GM19193 (cell line): ENCODE data around the gene SYT1.

Experiments
- POLR2A ChIP-seq: IDR thresholded peaks from 4 replicates; pipeline ENCODE4 v1.6.1; 2011; ENCODE audit not compliant: insufficient read depth, insufficient read length; ENCODE audit errors: extremely low read depth

The SYT1 gene

DNA sequence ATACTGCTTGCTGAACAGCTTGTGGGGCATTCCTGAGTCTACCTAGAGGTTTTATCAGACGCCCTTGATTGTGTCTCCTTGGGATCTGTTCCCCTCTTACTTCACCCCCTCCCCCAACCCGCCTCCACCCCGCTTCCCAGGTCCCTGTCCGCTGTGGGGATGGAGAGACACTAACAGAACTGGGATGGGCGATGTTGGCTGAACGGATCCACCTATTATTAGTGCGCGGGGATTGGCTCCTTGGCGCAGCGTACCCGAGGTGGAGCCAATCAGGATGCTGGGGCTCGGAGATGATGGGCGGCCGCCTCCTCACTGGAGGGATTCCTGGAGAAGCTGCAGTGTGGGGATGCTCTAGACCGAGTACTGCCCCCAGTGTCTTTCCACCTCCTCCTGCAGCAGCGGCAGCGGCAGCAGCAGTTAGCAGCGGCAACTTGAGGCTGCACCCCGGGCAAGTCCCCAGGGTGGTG is at the start of gene SYT1:
SYT1 (plus strand) TSS at position 372 of the 467 bp plus-strand sequence.
- TF ChIP-seq POLR2A: no peak

DNA sequence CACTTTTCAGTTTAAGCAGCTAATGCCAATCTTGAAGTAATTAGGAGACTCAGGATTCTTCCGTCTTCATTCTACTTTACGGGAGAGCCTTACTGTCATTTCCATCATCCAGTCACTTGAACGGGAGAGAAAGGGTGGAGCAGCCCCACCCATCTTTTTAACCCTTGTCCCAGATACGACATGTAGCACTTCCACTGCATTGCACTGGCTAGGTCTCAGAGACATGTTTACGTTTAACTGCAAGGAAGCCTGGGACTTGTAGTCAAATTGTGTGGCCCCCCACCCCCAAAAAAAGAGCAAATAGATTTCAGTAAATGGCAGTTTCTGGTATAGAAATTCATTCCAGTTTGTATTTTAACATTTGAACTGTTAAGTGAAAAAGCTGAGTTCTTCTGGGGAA is 46.1 kb upstream of the SYT1 start:
- TF ChIP-seq POLR2A: no peak

DNA sequence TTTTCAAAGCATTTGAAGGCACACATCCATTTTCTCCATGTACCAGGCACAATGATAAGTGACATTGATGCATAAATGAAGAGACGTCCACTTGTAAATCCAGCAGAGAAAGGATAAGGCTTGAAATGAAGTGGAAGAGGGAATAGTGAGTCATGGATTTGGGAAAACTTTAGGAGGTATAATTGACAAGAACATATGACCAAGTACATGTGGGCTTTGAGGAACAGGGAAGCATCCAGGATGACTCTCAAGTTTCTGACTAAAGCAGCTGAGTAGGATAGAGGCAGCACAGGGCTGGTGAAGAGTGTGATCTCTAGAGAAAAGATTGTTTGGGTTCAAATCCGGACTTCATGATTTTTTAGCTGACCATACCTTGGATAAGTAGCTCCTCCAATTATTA is 43.6 kb upstream of the SYT1 start:
- no peak for TF ChIP-seq POLR2A

DNA sequence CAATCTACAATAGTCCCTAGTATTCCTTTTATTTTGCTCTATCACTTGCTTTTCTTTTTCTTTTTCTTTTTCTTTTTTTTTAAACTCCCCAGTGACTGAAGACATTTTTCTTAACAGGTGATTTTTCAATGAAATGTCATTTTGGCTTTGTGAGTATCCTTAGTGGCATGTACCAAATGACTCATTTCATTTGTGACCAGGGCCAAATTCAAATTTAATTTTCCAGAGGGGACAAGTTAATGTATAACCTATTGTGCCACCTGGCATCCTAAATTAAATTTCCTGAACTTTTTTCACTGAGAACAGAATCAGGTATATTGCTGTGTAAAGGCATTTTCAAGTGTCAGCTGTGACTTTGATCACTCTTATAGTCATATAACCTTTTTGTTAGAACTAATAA is 39.7 kb upstream of the SYT1 start:
- no peak for TF ChIP-seq POLR2A

GRCh38 chr12:78829690-78830089 is 34.9 kb upstream of the SYT1 start:
- TF ChIP-seq POLR2A: no peak

DNA sequence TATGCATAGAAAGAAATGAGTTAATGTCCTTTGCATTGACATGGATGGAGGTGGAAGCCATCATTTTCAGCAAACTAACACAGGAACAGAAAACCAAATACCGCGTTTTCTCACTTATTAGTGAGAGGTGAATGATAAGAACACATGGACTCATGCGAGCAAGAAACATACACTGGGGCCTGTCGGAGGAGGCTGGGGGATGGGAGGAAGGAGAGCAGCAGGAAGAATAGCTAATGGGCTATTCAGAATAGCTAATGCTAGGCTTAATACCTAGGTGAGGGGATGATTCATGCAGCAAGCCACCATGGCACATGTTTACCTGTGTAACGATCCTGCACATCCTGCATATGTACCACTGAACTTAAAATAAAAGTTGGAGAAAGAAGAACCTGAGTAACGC is 29.1 kb upstream of the SYT1 start:
- TF ChIP-seq POLR2A: no peak

- TF ChIP-seq POLR2A: no peak
Observed at GRCh38 chr12:78853231-78853630, 11.3 kb upstream of the SYT1 start.

- TF ChIP-seq POLR2A: no peak
Observed at GRCh38 chr12:78863482-78864402, 832 bp upstream of the SYT1 start.

GRCh38 chr12:78864870-78865463 is 393 bp downstream of the SYT1 start:
- TF ChIP-seq POLR2A: no peak

DNA sequence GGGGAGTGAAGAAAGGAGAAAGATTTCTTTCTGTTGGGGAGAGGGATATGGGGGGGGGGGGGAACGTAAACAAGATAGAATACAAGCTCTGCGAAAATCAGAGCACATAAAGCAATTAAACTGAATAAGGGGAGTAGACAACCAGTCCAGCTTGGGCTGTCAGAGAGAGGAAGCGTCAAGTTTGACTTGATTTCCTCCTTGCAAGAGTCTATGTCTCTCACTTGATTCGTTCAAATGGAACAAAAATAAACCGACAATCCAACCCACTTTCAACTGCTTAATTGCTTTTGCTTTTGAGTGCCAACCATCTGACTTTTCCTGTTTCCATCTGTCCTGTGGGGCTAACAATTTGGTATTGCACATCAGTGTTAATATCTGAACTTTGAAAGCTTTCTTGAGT is 942 bp downstream of the SYT1 start:
- TF ChIP-seq POLR2A: no peak

DNA sequence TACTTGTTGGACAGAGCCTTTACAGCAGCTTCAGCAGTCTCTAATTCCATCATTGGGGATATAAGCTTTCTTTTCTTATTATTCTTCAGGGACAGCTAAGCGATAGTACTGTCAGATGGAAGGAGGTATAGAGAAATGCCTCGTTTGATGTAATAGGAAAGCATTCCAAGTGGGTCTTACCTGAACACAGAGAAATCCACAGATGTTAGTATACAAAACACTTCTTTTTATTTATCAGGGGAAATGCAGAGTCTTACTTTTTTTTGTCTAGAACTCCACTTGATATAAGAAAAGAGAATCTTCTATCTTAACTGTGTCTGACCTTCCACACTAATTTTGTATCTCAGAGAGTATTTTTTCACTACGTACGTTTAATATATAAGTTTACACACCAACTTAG is 1.9 kb downstream of the SYT1 start:
- no peak for TF ChIP-seq POLR2A

- no peak for TF ChIP-seq POLR2A
Observed at GRCh38 chr12:78870539-78870938, 6.0 kb downstream of the SYT1 start.

- TF ChIP-seq POLR2A: no peak
Observed at GRCh38 chr12:78871566-78871965, 7.0 kb downstream of the SYT1 start.

GRCh38 chr12:78878459-78878858 is 13.9 kb downstream of the SYT1 start:
- no peak for TF ChIP-seq POLR2A

DNA sequence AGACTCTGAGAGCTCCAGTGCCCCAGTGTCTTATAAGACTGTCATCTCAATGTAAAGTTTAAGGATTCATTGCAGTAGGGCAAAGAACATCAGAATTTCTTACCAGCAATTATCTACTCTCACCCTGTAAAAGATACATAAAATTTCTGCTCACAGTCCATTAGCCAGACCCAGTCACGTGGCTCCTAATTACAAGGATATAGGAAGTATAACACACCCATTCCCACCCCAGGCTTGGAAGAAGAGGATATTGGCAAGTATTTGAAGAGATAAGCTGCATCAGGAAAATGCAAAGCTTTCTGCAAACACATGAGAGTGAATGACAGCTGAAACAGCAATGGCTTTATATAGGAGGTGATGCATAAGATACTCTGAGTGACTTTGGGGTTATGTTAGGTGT is 14.3 kb downstream of the SYT1 start:
- no peak for TF ChIP-seq POLR2A

DNA sequence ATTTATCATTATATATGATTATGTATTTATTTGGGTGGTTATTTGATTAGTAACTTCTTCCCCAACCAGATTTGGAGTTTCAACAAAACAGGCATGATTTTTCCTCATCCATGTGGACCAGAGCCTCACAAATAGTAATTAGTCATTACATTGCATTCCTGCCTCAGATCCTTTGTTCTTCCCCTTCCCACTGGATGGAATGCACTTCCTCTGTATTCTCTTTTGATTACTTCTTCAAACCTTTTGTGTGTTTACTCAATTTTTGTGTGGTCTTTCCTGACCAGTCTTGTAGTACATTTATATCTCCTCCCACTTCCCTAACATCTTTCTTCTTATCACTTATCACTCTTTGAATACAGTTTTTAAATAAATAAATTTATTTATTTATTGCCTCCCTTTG is 15.5 kb downstream of the SYT1 start:
- TF ChIP-seq POLR2A: no peak
